GM18499 (cell line): ENCODE results near the gene FAM181B.
A peak's percentile ranks its signal among the peaks of the same experiment; 100 is the strongest.

Source experiments
- ATAC-seq: cut with Tn5 transposase; IDR thresholded peaks from one replicate; pipeline ENCODE4 v1.9.1; 2021; ENCODE audit warnings: moderate number of reproducible peaks; ENCODE audit not compliant: insufficient read depth, unreplicated experiment

Gene FAM181B

GRCh38 chr11:82733444-82734119 is at the start of gene FAM181B:
FAM181B (minus strand) TSS chr11:82733864; CDS start chr11:82733729, 135 bp downstream.
- no peak for ATAC-seq

GRCh38 chr11:82782825-82783374 is 49.2 kb upstream of the FAM181B start:
- ATAC-seq: no peak

- no peak for ATAC-seq
Observed at GRCh38 chr11:82778776-82779175, 45.1 kb upstream of the FAM181B start.

GRCh38 chr11:82776377-82776776 is 42.7 kb upstream of the FAM181B start:
- no peak for ATAC-seq

GRCh38 chr11:82775736-82776346 is 42.2 kb upstream of the FAM181B start:
- peak; percentile 97 for ATAC-seq

- no peak for ATAC-seq
Observed at GRCh38 chr11:82775218-82775617, 41.6 kb upstream of the FAM181B start.

- ATAC-seq: no peak
Observed at GRCh38 chr11:82771781-82772180, 38.1 kb upstream of the FAM181B start.

- no peak for ATAC-seq
Observed at GRCh38 chr11:82767123-82767522, 33.5 kb upstream of the FAM181B start.

GRCh38 chr11:82765466-82766034 is 31.9 kb upstream of the FAM181B start:
- no peak for ATAC-seq

GRCh38 chr11:82763167-82763566 is 29.5 kb upstream of the FAM181B start:
- no peak for ATAC-seq

GRCh38 chr11:82759649-82760048 is 26.0 kb upstream of the FAM181B start:
- ATAC-seq: no peak

GRCh38 chr11:82757660-82758357 is 24.1 kb upstream of the FAM181B start:
- ATAC-seq: no peak

GRCh38 chr11:82756765-82757639 is 23.3 kb upstream of the FAM181B start:
- no peak for ATAC-seq

- no peak for ATAC-seq
Observed at GRCh38 chr11:82754410-82754809, 20.7 kb upstream of the FAM181B start.

- no peak for ATAC-seq
Observed at GRCh38 chr11:82753921-82754320, 20.3 kb upstream of the FAM181B start.

GRCh38 chr11:82752801-82753200 is 19.1 kb upstream of the FAM181B start:
- no peak for ATAC-seq

GRCh38 chr11:82750643-82751139 is 17.0 kb upstream of the FAM181B start:
- ATAC-seq: no peak

GRCh38 chr11:82747471-82747870 is 13.8 kb upstream of the FAM181B start:
- ATAC-seq: no peak

- no peak for ATAC-seq
Observed at GRCh38 chr11:82738091-82738490, 4.4 kb upstream of the FAM181B start.

GRCh38 chr11:82734120-82734479 is 436 bp upstream of the FAM181B start:
- ATAC-seq: no peak
